K562 (cell line): ENCODE results near the gene COA7. TPM values are rescaled to one million over a fixed set of nuclear protein-coding genes. Genes with fewer than 3 reads are reported as not detected.

Source experiments
- ATAC-seq: fragments of 200-7000 bp; cut with Tn5 transposase; 3 replicates; pipeline ENCODE4 v1.9.1; 2020; ENCODE audit warnings: moderate library complexity
- BruUV-seq: library from RNA; stranded (reverse); fragments of 400-500 nt; replicated peaks from 2 replicates; lab custom pipeline; 2021; lab: Mats Ljungman, UMichigan
- CTCF ChIA-PET: fragments of 300-600 bp; formaldehyde crosslinking; extraction: SDS; loops from one replicate; lab custom pipeline; 2021; ENCODE audit warnings: low intra/inter-chr PET ratio; lab: Yijun Ruan, JAX
- POLR2A ChIA-PET: fragments of 300-600, 350-650 bp; sonication (Branson Sonifier 250); formaldehyde crosslinking; extraction: SDS; loops from one replicate; lab custom pipeline; 2021; ENCODE audit warnings: antibody characterized with exemption, inconsistent platforms; lab: Yijun Ruan, JAX
- DNase-seq, 4 experiments: peaks; one replicate each; pipeline versions ENCODE4 v3.0.0 to v3.0.0-alpha.2; 2011 to 2018; ENCODE audit warnings: low spot score in 3 of 4, mixed read lengths in 3 of 4; ENCODE audit errors: extremely low read depth in 1 of 4
- FAIRE-seq: peaks from 2 replicates; lab custom pipeline; 2011; peaks lifted over from hg19 to GRCh38; lab: Jason Lieb, UNC
- H2AFZ ChIP-seq: 2 replicates; pipeline ENCODE4 v1.6.0; 2011; ENCODE audit warnings: low read depth, low read length, control low read depth, inconsistent platforms
- H3K27ac ChIP-seq: fragments of 200-600 bp; 3 replicates; pipeline ENCODE4 v1.8.0; 2011; ENCODE audit warnings: low read depth, mild to moderate bottlenecking, control low read depth, inconsistent platforms, low read length, moderate library complexity, mixed read lengths; ENCODE audit errors: extremely low read depth
- H3K27me3 ChIP-seq, 2 experiments: fragments of 300-600 bp in 1 of 2; 2 replicates in 1 of 2; 3 replicates in 1 of 2; pipeline versions ENCODE4 v1.6.0 to v1.8.0; 2011; ENCODE audit warnings: inconsistent platforms in 2 of 2, low read length in 2 of 2, mild to moderate bottlenecking in 1 of 2, mixed read lengths in 1 of 2, moderate library complexity in 1 of 2; ENCODE audit not compliant: control insufficient read depth in 2 of 2, insufficient read depth in 2 of 2
- H3K36me3 ChIP-seq: fragments of 300-600 bp; 3 replicates; pipeline ENCODE4 v1.8.0; 2011; ENCODE audit warnings: mild to moderate bottlenecking, low read length, inconsistent platforms; ENCODE audit not compliant: control insufficient read depth, insufficient read depth
- H3K4me1 ChIP-seq, 2 experiments: fragments of 200-600 bp in 1 of 2; replicated peaks in 1 of 2; 2 replicates in 1 of 2; 3 replicates in 1 of 2; pipeline versions ENCODE4 v1.5.1 to v1.8.0; 2011; ENCODE audit warnings: inconsistent platforms in 2 of 2, low read length in 2 of 2, mild to moderate bottlenecking in 1 of 2, mixed read lengths in 1 of 2, moderate library complexity in 1 of 2; ENCODE audit not compliant: control insufficient read depth in 2 of 2, insufficient read depth in 2 of 2
- H3K4me2 ChIP-seq: 2 replicates; pipeline ENCODE4 v1.6.1; 2011; ENCODE audit warnings: low read length, control low read depth, inconsistent platforms, mixed read lengths; ENCODE audit not compliant: insufficient read depth
- H3K4me3 ChIP-seq: fragments of 200-600 bp; sonication (generic), shearing (Covaris generic); 2 replicates; pipeline ENCODE4 v1.5.1; 2016; ENCODE audit warnings: control low read depth, inconsistent platforms
- H3K79me2 ChIP-seq: fragments of 200-600 bp; 3 replicates; pipeline ENCODE4 v1.8.0; 2011; ENCODE audit warnings: low read length, inconsistent platforms; ENCODE audit not compliant: control insufficient read depth, insufficient read depth
- H3K9ac ChIP-seq, 2 experiments: 2 replicates each; pipeline versions ENCODE4 v1.6.0 to v1.6.1; 2011; ENCODE audit warnings: low read depth in 2 of 2, low read length in 2 of 2, control low read depth in 1 of 2, inconsistent platforms in 1 of 2, mild to moderate bottlenecking in 1 of 2, mixed read lengths in 1 of 2; ENCODE audit not compliant: insufficient read depth in 1 of 2
- H3K9me1 ChIP-seq: one replicate; pipeline ENCODE4 v1.6.0; 2011; ENCODE audit warnings: inconsistent platforms, mild to moderate bottlenecking, low read length, moderate library complexity; ENCODE audit not compliant: control insufficient read depth, insufficient read depth
- H3K9me3 ChIP-seq: replicated peaks from 2 replicates; pipeline ENCODE4 v1.5.1; 2011; ENCODE audit warnings: low read depth, low read length, inconsistent platforms; ENCODE audit not compliant: control insufficient read depth, insufficient read depth
- H4K20me1 ChIP-seq: replicated peaks from 2 replicates; pipeline ENCODE4 v1.6.1; 2011; ENCODE audit warnings: low read length, inconsistent platforms, mixed read lengths; ENCODE audit not compliant: control insufficient read depth, insufficient read depth
- CEBPG ChIP-seq, 3 experiments: fragments of 200-800 bp in 1 of 3; sonication (Bioruptor generic) in 1 of 3; sonication (generic) in 1 of 3; formaldehyde crosslinking in 1 of 3; IDR thresholded peaks in 2 of 3; conservative IDR thresholded peaks in 1 of 3; 2 replicates each; pipeline versions ENCODE4 v1.6.1 to v1.8.0; 2016 to 2022; ENCODE audit warnings: missing compliant biosample characterization in 2 of 3, missing genetic modification characterization in 2 of 3, mild to moderate bottlenecking in 1 of 3, missing genetic modification reagents in 1 of 3
- HMGN3 ChIP-seq: IDR thresholded peaks from 2 replicates; pipeline ENCODE4 v1.6.1; 2011; ENCODE audit warnings: borderline replicate concordance, low read depth, mild to moderate bottlenecking, mixed read lengths, low read length; ENCODE audit not compliant: insufficient read length; ENCODE audit errors: extremely low read depth
- MAFG ChIP-seq: fragments of 450-650 bp; conservative IDR thresholded peaks from 2 replicates; pipeline ENCODE4 v1.6.1; 2016; ENCODE audit warnings: missing genetic modification characterization, missing compliant biosample characterization
- SRSF7 ChIP-seq: fragments of 200-400 bp; formaldehyde crosslinking; optimal IDR thresholded peaks from 2 replicates; pipeline ENCODE3; 2017; ENCODE audit warnings: mild to moderate bottlenecking, low read depth, low read length
- SRSF9 ChIP-seq: fragments of 200-400 bp; formaldehyde crosslinking; IDR thresholded peaks from 2 replicates; pipeline ENCODE4 v1.6.1; 2017; ENCODE audit warnings: low read depth, low read length, borderline replicate concordance
- ZNF316 ChIP-seq: fragments of 450-650 bp; IDR thresholded peaks from 2 replicates; pipeline ENCODE4 v1.6.1; 2016
- WGBS: fragments of 100-300 bp; shearing (Covaris generic); methylation state at CpG from one replicate; pipeline ENCODE4 v1.1.6; 2016; ENCODE audit warnings: low coverage, mixed read lengths; ENCODE audit not compliant: insufficient coverage; ENCODE audit errors: missing lambda C conversion rate; 5-methylcytosine and 5-hydroxymethylcytosine counted together
- in situ Hi-C: fragments of 300-500 bp; cut with MboI; formaldehyde crosslinking; loops from 4 replicates; pipeline ENCODE4 v1.15.0; 2018; ENCODE audit warnings: inconsistent platforms, mixed read lengths
- intact Hi-C: fragments of 100-400 bp; cut with micrococcal nuclease; formaldehyde crosslinking; loops from 2 replicates; pipeline ENCODE4 v1.14.2; 2022
- polyA plus RNA-seq, 8 experiments: library from polyadenylated mRNA; depleted of rRNA in 4 of 8; stranded (reverse) in 5 of 8; unstranded in 3 of 8; fragments of >200 nt; fragmentation: Nextera tagmentation in 2 of 8; fragmentation: Illumina TruSeq in 1 of 8; extraction: Ambion mirVana in 2 of 8; extraction: Trizol in 1 of 8; gene quantifications; 2 replicates each; pipeline versions ENCODE4 v1.2.1 to v1.2.3, GENCODE V29; 2011 to 2014; ENCODE audit warnings: inconsistent platforms in 1 of 8, missing spikeins in 1 of 8
- total RNA-seq, 7 experiments: library from RNA; depleted of rRNA in 6 of 7; stranded (reverse); fragments of >200 nt in 6 of 7; fragmentation: Illumina TruSeq in 2 of 7; extraction: Trizol in 2 of 7; gene quantifications; 2 replicates each; pipeline versions ENCODE4 v1.2.1 to v1.2.3, GENCODE V29; 2011 to 2021; ENCODE audit warnings: low replicate concordance in 1 of 7

COA7 gene
- total and polyA plus RNA-seq, 9 of the 15 experiments (the other 6 are each of a cell fraction or from before 2014, with no cell fraction given): 19.4 to 82.8 (median 51.0) TPM

- Histone ChIP-seq H2AFZ (no peak overlapping the region), H3K9me1 (no peaks in the 10 kb centered on the region), H3K4me3 (no peak overlapping the region), H3K27ac (no peak overlapping the region), H3K36me3 (no peaks in the 10 kb centered on the region), H3K27me3 (no peaks in the 10 kb centered on the region), H3K79me2 (no peaks in the 10 kb centered on the region), H3K4me2 (no peak overlapping the region), H3K9ac (no peak overlapping the region), H3K4me1 (peaks cover 2% of the 10 kb centered on the region in 2 experiments; a peak in 3 of 5 replicates), H4K20me1 (no peaks in the 10 kb centered on the region), H3K9me3 (no peaks in the 10 kb centered on the region)
- intact Hi-C loops: no loop called here
- ChIA-PET CTCF (no interaction called here), POLR2A (interaction anchor here (0.6 kb wide), 2 partner anchors 11 to 20 kb away, joined by 3 read pairs; no protein-coding TSS in a partner anchor)
- ATAC-seq (no peak), DNase-seq (no peak), FAIRE-seq (no peak)
- in situ Hi-C loops: no loop called here
- BruUV-seq: no TSS peak
- no peak for TF ChIP-seq CEBPG (CRISPR knock-in tag; IDR thresholded peaks at IDR 0.05)
- 0 out of 4 replicates have a peak, but pooled peaks of 1 of the 2 experiments have one; percentile 8 for TF ChIP-seq CEBPG (tag; conservative IDR thresholded peaks at IDR 0.05 in 1 of 2, IDR thresholded peaks at IDR 0.05 in 1 of 2)
- 0 out of 2 replicates have a peak, but pooled peaks have one; percentile 7 for TF ChIP-seq MAFG (tag)
- TF ChIP-seq SRSF7: no peak
- no peak for TF ChIP-seq HMGN3
- TF ChIP-seq SRSF9: no peak
- TF ChIP-seq ZNF316: peak; percentile 47
- WGBS: 72% methylated on average over 5 of the region's 5 CpGs
Observed at GRCh38 chr1:52663716-52664115, 34.4 kb downstream of the COA7 start.
